HL-60 (cell line): ENCODE data around the gene ATP1A2.

Source experiments
- CTCF ChIP-seq: IDR thresholded peaks from one replicate; pipeline ENCODE4 v1.5.1; 2011; ENCODE audit warnings: low read length, control low read depth, inconsistent platforms; ENCODE audit not compliant: insufficient read depth
- GABPA ChIP-seq: IDR thresholded peaks from 2 replicates; pipeline ENCODE4 v1.6.1; 2012; ENCODE audit warnings: low read depth
- POLR2AphosphoS5 ChIP-seq: IDR thresholded peaks from 2 replicates; pipeline ENCODE4 v1.6.1; 2012; ENCODE audit warnings: low read depth
- SPI1 ChIP-seq: IDR thresholded peaks from 2 replicates; pipeline ENCODE4 v1.6.1; 2012; ENCODE audit warnings: low read depth, mild to moderate bottlenecking, borderline replicate concordance
- TF ChIP-seq, protein P1 (sequence below): IDR thresholded peaks from 2 replicates; pipeline ENCODE4 v1.6.1; 2012; ENCODE audit warnings: low read depth; ENCODE audit not compliant: insufficient replicate concordance

GRCh38 chr1:160081261-160081936 lies 34.2 kb upstream of the ATP1A2 start, which contains the start of gene KCNJ9:
- no peak for TF ChIP-seq CTCF
- TF ChIP-seq POLR2AphosphoS5, result no peak
- TF ChIP-seq, protein P1, sequence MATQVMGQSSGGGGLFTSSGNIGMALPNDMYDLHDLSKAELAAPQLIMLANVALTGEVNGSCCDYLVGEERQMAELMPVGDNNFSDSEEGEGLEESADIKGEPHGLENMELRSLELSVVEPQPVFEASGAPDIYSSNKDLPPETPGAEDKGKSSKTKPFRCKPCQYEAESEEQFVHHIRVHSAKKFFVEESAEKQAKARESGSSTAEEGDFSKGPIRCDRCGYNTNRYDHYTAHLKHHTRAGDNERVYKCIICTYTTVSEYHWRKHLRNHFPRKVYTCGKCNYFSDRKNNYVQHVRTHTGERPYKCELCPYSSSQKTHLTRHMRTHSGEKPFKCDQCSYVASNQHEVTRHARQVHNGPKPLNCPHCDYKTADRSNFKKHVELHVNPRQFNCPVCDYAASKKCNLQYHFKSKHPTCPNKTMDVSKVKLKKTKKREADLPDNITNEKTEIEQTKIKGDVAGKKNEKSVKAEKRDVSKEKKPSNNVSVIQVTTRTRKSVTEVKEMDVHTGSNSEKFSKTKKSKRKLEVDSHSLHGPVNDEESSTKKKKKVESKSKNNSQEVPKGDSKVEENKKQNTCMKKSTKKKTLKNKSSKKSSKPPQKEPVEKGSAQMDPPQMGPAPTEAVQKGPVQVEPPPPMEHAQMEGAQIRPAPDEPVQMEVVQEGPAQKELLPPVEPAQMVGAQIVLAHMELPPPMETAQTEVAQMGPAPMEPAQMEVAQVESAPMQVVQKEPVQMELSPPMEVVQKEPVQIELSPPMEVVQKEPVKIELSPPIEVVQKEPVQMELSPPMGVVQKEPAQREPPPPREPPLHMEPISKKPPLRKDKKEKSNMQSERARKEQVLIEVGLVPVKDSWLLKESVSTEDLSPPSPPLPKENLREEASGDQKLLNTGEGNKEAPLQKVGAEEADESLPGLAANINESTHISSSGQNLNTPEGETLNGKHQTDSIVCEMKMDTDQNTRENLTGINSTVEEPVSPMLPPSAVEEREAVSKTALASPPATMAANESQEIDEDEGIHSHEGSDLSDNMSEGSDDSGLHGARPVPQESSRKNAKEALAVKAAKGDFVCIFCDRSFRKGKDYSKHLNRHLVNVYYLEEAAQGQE, result no peak
- TF ChIP-seq GABPA, result no peak
- no peak for TF ChIP-seq SPI1
